Fibroblast of lung (primary cell): ENCODE results near the gene CNRIP1. TPM values are rescaled to one million over a fixed set of nuclear protein-coding genes. Genes with fewer than 3 reads are reported as not detected.

ENCODE experiments used
- DNase-seq, 2 donors: peaks; one replicate each; pipeline versions ENCODE4 v3.0.0 to v3.0.0-alpha.2; 2010; ENCODE audit warnings: low read depth in 2 of 2
- H2AFZ ChIP-seq: 2 replicates; pipeline ENCODE4 v1.5.1; 2012; ENCODE audit warnings: low read length, control low read depth, inconsistent platforms
- H3K27ac ChIP-seq: 2 replicates; pipeline ENCODE4 v1.5.1; 2011; ENCODE audit warnings: low read length, control low read depth; ENCODE audit not compliant: insufficient read depth
- H3K27me3 ChIP-seq: 2 replicates; pipeline ENCODE4 v1.5.1; 2011; ENCODE audit warnings: mild to moderate bottlenecking, low read length; ENCODE audit not compliant: control insufficient read depth, insufficient read depth
- H3K36me3 ChIP-seq: 2 replicates; pipeline ENCODE4 v1.5.1; 2011; ENCODE audit warnings: low read length; ENCODE audit not compliant: control insufficient read depth, insufficient read depth
- H3K4me1 ChIP-seq: 2 replicates; pipeline ENCODE4 v1.5.1; 2011; ENCODE audit warnings: low read length; ENCODE audit not compliant: control insufficient read depth, insufficient read depth; ENCODE audit errors: extremely low read depth
- H3K4me2 ChIP-seq: 2 replicates; pipeline ENCODE4 v1.5.1; 2011; ENCODE audit warnings: low read length, control low read depth; ENCODE audit not compliant: insufficient read depth; ENCODE audit errors: extremely low read depth
- H3K4me3 ChIP-seq, 4 experiments: fragments of 200-600 bp in 1 of 4; sonication (generic) in 1 of 4; replicated peaks in 1 of 4; 2 replicates each; pipeline ENCODE4 v1.5.1; 2011 to 2016; ENCODE audit warnings: low read length in 4 of 4, low read depth in 3 of 4, mild to moderate bottlenecking in 3 of 4, control low read depth in 2 of 4, inconsistent platforms in 1 of 4, mixed read lengths in 1 of 4; ENCODE audit not compliant: insufficient read depth in 1 of 4; ENCODE audit errors: control extremely low read depth in 1 of 4
- H3K79me2 ChIP-seq: 2 replicates; pipeline ENCODE4 v1.5.1; 2012; ENCODE audit warnings: mild to moderate bottlenecking, low read length, inconsistent platforms; ENCODE audit not compliant: control insufficient read depth, insufficient read depth
- H3K9ac ChIP-seq: 2 replicates; pipeline ENCODE4 v1.5.1; 2011; ENCODE audit warnings: mild to moderate bottlenecking, low read length, control low read depth; ENCODE audit not compliant: insufficient read depth
- H3K9me3 ChIP-seq: 2 replicates; pipeline ENCODE4 v1.5.1; 2012; ENCODE audit warnings: low read depth, low read length; ENCODE audit not compliant: control insufficient read depth, insufficient read depth
- H4K20me1 ChIP-seq: 2 replicates; pipeline ENCODE4 v1.5.1; 2011; ENCODE audit warnings: low read length; ENCODE audit not compliant: control insufficient read depth, insufficient read depth; ENCODE audit errors: extremely low read depth
- EZH2 ChIP-seq: IDR thresholded peaks from 2 replicates; pipeline ENCODE4 v1.5.1; 2012; ENCODE audit warnings: low read length, control low read depth, mild to moderate bottlenecking; ENCODE audit errors: missing control alignments
- polyA plus RNA-seq, 2 donors: library from polyadenylated mRNA; depleted of rRNA in 1 of 2; stranded (reverse) in 1 of 2; unstranded in 1 of 2; fragments of >200 nt; gene quantifications; 2 replicates each; pipeline ENCODE4 v1.2.1, GENCODE V29; 2011 to 2012; ENCODE audit warnings: missing spikeins in 1 of 2
- total RNA-seq: library from RNA; depleted of rRNA; stranded (reverse); fragments of >200 nt; gene quantifications from 2 replicates; pipeline ENCODE4 v1.2.1, GENCODE V29; 2014
- TF ChIP-seq, protein P1 (sequence below), 2 donors: IDR thresholded peaks in 1 of 2; conservative IDR thresholded peaks in 1 of 2; 1 replicate in 1 of 2; 2 replicates in 1 of 2; pipeline ENCODE4 v1.5.1; 2011 to 2012; ENCODE audit warnings: low read length in 2 of 2, control low read depth in 1 of 2, inconsistent platforms in 1 of 2, low read depth in 1 of 2, mild to moderate bottlenecking in 1 of 2

CNRIP1 gene
- total and polyA plus RNA-seq, 2 donors (not counting 1 experiment from before 2014, with no cell fraction given): 34.7 to 47.7 TPM

DNA sequence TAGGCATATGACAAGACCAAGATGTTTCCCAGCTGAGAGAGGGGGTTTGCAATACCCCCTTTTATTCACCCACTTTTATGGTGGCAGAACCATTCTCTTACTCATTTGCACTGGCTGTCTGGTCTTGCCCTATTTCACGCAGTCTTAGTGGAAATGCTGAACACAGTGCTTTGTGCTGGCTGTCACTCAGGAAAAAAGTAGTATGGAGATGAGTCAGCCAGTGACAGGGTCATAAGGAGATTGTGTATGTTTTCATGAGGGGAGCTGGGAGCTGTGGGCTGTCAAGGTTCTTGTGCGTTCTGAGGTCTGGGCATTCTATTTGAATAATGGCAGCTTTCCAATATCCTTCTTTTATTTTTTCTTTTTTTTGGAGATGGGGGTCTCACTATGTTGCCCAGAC is 10.9 kb upstream of the CNRIP1 start:
- H3K9me3 ChIP-seq: no peaks in the 10 kb centered on the region
- H3K27ac ChIP-seq: no peak overlapping the region
- H3K9ac ChIP-seq: no peak overlapping the region
- H3K4me3 ChIP-seq: no peak overlapping the region
- DNase-seq: peak; percentile 38 to 40
- peak overlapping the region; percentile 17 for H3K4me2 ChIP-seq
- peaks cover 2% of the 10 kb centered on the region for H3K4me1 ChIP-seq
- H3K36me3 ChIP-seq: no peaks in the 10 kb centered on the region
- H3K79me2 ChIP-seq: no peaks in the 10 kb centered on the region
- no peak overlapping the region for H2AFZ ChIP-seq
- no peaks in the 10 kb centered on the region for H3K27me3 ChIP-seq
- no peaks in the 10 kb centered on the region for H4K20me1 ChIP-seq
- TF ChIP-seq, protein P1, sequence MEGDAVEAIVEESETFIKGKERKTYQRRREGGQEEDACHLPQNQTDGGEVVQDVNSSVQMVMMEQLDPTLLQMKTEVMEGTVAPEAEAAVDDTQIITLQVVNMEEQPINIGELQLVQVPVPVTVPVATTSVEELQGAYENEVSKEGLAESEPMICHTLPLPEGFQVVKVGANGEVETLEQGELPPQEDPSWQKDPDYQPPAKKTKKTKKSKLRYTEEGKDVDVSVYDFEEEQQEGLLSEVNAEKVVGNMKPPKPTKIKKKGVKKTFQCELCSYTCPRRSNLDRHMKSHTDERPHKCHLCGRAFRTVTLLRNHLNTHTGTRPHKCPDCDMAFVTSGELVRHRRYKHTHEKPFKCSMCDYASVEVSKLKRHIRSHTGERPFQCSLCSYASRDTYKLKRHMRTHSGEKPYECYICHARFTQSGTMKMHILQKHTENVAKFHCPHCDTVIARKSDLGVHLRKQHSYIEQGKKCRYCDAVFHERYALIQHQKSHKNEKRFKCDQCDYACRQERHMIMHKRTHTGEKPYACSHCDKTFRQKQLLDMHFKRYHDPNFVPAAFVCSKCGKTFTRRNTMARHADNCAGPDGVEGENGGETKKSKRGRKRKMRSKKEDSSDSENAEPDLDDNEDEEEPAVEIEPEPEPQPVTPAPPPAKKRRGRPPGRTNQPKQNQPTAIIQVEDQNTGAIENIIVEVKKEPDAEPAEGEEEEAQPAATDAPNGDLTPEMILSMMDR (conservative IDR thresholded peaks at IDR 0.05 in 1 of 2, IDR thresholded peaks at IDR 0.05 in 1 of 2; ENCODE audit: low read depth in 1 of 2, low read length in 2 of 2): no peak
- TF ChIP-seq EZH2: no peak

DNA sequence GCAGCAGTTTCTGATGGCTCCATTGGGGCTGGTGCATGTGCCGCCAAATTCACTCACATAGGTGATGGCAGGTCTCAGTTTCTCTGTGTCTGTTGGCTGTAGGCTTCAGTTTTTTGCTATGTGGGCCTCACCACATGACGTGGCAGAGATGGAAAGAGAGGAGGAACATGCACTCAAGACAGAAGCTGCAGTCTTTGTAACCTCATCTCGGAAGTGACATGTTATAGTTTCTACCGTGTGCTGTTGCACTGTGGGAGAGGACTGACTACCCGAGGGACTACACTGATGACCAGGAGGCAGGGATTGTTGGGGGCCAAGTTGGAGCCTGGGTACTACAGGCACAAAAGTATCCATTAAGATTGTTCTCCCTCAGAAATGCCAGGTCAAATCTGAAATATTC is 9.2 kb upstream of the CNRIP1 start:
- no peaks in the 10 kb centered on the region for H4K20me1 ChIP-seq
- no peak overlapping the region for H3K9ac ChIP-seq
- no peaks in the 10 kb centered on the region for H3K36me3 ChIP-seq
- H3K4me2 ChIP-seq: no peak overlapping the region
- H3K79me2 ChIP-seq: no peaks in the 10 kb centered on the region
- DNase-seq: no peak
- no peak for TF ChIP-seq EZH2
- peaks cover 2% of the 10 kb centered on the region for H3K4me1 ChIP-seq
- no peak overlapping the region for H3K4me3 ChIP-seq
- H3K27me3 ChIP-seq: no peaks in the 10 kb centered on the region
- no peak overlapping the region for H3K27ac ChIP-seq
- no peak overlapping the region for H2AFZ ChIP-seq
- H3K9me3 ChIP-seq: no peaks in the 10 kb centered on the region

DNA sequence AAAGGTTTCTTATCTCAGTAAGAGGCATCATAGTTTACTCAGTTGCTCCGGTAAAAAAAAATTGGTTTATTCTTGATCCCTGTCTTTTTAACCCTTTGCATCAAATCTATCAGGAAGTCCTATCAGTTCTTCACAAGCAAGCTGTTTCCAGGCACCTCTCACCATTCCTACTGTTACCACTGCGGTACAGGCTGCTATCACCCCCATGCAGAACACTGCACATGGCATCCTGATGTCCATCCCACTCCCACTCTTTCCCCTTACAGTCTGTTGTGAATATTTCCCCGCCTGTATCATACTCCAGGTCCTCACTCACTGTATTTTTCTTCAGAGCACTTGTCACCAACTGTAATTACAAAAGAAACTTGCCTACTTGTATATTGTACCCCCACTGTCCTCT is 5.3 kb upstream of the CNRIP1 start:
- Histone ChIP-seq H4K20me1 (no peaks in the 10 kb centered on the region), H3K27ac (no peak overlapping the region), H3K27me3 (no peaks in the 10 kb centered on the region), H3K4me3 (no peak overlapping the region), H3K4me2 (no peak overlapping the region), H3K9ac (no peak overlapping the region), H3K79me2 (no peaks in the 10 kb centered on the region), H3K36me3 (no peaks in the 10 kb centered on the region), H3K4me1 (no peaks in the 10 kb centered on the region), H3K9me3 (no peaks in the 10 kb centered on the region), H2AFZ (no peak overlapping the region)
- DNase-seq: no peak
- TF ChIP-seq, protein P1 (conservative IDR thresholded peaks at IDR 0.05 in 1 of 2, IDR thresholded peaks at IDR 0.05 in 1 of 2; ENCODE audit: low read depth in 1 of 2, low read length in 2 of 2): no peak
- no peak for TF ChIP-seq EZH2
